HG02938 (cell line): ENCODE results near the gene ADPRH.

Experiments
- ATAC-seq: cut with Tn5 transposase; IDR thresholded peaks from one replicate; pipeline ENCODE4 v1.9.1; 2021; ENCODE audit warnings: mild to moderate bottlenecking, moderate library complexity; ENCODE audit not compliant: unreplicated experiment

ADPRH gene

GRCh38 chr3:119627461-119627860 lies 48.2 kb downstream of the ADPRH start:
- ATAC-seq = no peak

DNA sequence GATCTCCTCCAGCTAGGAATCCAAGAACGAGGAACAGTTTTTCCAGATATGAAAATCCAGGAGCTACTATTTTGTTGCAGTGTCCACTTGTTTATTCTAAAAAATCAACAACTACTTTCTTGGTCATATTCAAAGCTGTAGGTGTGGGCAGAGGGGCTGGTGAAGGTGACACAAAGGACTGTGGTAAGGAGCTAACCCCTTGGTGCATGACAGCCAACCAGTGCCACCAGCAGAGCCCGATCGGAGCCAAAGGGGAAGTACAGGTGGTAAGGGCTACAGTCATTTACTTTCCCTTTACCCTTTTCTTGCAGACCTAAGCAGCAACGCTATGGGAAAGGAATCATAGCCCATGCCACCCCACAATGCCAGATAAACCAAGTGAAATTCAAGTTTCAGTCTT lies 49.1 kb downstream of the ADPRH start:
- peak; percentile 58 for ATAC-seq

- peak; percentile 35 for ATAC-seq
These were observed 49.6 kb downstream of the ADPRH start for GRCh38 chr3:119628816-119629445.

- ATAC-seq = no peak
These were observed 51.0 kb downstream of the ADPRH start for GRCh38 chr3:119630128-119630879.

DNA sequence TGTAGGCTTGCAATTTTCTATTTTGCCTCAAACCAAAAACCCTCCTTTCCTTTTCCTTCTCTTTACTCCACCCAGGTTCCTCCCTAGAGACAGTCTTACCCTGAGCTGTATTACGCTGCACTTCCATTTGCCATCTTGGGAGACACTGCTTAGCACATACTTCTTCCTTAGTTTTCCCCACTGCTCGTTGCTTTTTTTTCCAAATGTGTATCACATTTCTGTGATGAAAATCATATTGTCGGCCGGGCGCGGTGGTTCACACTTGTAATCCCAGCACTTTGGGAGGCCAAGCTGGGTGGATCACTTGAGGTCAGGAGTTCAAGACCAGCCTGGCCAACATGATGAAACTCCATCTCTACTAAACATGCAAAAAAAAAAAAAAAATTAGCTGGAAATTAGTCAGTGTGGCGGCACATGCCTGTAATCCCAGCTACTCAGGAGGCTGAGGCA lies 51.6 kb downstream of the ADPRH start:
- no peak for ATAC-seq

DNA sequence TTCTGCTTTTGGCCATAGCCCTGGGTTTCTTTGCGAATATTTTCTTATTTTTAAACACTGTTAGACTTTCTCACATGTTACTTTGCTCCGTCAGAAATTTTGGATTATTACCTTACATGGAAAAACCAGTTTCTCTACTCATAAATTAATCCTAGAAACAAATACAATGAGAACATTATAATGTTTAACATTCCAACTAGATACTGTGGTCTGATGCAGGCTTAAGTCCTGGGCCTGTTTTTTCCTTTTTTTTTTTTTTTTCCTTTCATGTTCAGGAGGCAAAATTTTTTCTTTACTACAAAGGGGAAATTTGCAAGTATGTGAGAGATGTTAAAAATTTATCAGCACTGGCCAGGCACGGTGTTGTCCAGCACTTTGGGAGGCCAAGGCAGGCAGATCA lies 52.2 kb downstream of the ADPRH start:
- no peak for ATAC-seq

- no peak for ATAC-seq
These were observed 52.9 kb downstream of the ADPRH start for GRCh38 chr3:119632216-119632615.

GRCh38 chr3:119632829-119633228 lies 53.5 kb downstream of the ADPRH start:
- no peak for ATAC-seq

- no peak for ATAC-seq
These were observed 56.4 kb downstream of the ADPRH start for GRCh38 chr3:119635719-119636118.

GRCh38 chr3:119636249-119636648 lies 57.0 kb downstream of the ADPRH start:
- no peak for ATAC-seq

GRCh38 chr3:119636891-119637611 lies 57.8 kb downstream of the ADPRH start:
- no peak for ATAC-seq

DNA sequence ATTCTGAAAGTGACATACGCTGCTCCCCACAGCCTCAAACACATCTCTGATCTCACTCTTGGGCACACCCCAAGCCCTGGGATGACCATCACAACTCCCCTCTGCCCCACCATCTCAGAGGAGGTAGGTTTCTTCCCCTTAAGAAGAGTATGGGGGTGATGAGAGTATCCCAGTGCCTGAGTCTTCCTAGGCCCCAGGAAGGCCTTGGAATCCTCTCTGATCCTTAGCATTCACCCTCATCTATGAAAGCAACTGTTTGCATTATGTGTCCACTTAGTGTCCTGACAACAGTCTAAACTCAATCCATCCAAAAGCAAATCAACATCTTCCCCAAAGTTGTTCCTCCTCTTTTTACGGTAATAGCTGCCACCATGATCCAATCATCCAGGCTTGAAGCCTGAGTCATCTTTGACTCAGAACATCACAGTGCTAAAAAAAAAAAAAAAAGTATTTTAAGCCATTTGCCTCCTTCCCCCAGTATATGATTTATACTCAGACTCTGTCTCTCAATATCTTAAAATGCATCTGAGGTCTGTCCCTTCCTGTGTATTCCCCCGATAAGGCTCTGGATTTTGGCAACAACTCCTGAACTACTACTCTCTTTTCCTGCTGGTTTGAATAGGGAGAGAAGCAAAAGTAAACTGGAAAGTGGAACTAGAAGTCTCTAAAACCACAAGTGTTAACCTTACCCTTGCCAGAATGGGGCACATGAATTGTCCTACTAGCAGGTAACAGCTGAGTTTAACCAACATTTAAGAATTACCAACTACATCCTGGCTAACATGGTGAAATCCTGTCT lies 58.6 kb downstream of the ADPRH start:
- ATAC-seq = peak; percentile 33
